HG03095 (cell line): Measurements from ENCODE around the gene RFWD3.

Experiments used
- ATAC-seq: cut with Tn5 transposase; IDR thresholded peaks from one replicate; pipeline ENCODE4 v1.9.1; 2021; ENCODE audit warnings: moderate library complexity; ENCODE audit not compliant: unreplicated experiment

RFWD3 gene

DNA sequence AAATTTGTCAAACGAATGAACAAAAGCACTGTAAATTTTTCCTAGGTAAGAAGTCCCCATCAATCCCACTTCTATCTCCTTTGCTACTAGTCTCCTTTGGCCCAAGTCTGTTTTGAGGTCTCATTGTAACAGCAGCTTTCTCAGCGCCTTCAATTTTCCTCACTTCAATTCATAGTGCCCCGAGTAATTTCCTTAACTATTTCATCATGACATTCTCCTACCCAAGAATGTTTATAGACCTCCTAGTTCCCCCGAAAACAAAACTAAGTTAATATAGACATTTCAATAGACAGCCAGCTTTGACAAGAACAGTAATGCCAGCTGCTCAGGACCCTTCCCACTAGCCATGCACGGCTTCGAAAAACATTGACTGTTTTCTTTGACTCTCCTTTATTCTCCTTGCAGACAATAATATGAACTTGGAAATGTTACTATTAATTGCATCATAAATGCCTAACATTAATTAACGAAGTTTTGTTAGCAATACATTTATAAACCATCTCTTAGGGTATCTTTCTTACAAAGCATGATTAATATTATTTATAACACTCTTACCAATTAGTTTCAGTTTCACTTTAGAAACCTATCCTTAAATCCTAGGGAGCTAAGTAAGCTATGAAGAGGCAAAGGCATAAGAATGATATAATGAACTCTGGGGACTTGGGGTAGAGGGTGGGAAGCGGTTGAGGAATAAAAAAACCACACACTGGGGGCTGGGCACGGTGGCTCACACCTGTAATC is 82.6 kb downstream of the RFWD3 start:
- no peak for ATAC-seq

DNA sequence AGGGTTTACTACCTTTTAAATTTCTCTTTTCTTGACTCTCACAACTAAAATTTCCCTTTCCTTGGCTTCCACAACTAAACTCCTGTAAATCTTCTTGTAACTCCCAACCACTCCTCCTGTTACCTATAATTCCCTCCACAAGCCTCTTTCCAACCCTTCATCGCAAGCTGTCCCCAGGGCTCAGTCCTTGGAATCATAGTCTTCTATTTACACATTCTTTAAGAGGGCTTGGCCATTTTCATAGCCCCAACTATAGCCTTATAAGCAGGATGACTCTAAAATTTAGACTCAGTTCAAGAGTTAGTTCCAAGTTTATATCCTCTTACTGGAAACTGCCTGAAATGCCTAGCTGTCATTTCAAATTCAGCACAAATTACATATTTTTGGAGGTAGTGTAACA is 83.7 kb downstream of the RFWD3 start:
- no peak for ATAC-seq

DNA sequence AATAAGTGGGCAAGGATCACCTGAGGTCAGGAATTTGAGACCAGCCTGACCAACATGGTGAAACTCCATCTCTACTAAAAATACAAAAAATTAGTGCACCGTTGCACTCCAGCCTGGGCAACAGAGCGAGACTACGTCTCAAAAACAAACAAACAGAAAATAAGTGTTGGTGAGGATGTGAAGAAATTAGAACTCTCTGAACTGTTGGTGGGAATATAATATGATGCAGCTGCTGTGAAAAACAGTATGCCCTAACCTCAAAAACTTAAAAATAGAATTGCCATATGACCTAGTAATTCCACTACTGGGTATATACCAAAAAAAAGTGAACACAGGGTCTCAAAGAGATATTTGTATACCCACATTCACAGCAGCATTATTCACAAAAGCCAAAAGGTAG is 85.8 kb downstream of the RFWD3 start:
- ATAC-seq = no peak

DNA sequence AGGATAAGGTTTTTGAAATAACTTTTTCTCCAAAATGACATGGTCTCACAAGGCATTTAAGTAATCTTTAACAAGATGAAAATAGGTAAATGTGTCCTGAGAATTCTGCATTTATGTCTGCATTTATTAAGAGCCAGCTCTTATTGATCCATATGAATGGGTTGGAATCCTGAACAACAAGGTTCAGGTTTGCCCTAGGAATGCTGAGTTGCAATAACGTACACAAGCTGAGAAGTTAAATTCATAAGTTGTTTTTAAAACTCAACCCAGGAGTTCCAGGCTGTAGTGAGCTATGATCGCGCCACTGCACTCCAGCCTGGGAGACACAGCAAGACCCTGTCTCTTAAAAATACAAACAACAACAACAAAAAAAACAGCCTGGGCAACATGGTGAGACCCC is 87.8 kb downstream of the RFWD3 start:
- no peak for ATAC-seq

DNA sequence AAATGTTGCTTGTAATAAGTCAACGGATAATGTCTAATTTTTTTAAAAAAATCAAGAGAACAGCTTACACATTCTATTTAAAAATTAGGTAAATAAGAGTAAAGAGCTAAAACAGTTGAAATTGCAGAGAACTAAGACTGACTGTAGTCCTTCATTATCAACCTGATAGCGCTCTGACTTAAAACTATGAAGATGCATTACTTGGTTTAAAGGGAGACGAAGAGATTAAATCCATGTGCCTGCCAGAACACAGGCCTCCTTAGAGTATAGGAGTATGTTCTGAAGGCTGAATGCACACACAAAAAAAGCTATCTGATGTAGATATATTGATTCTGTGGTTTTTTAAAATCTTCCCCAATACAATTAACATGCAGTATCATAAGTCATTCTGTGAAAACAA is 88.2 kb downstream of the RFWD3 start:
- ATAC-seq = no peak

DNA sequence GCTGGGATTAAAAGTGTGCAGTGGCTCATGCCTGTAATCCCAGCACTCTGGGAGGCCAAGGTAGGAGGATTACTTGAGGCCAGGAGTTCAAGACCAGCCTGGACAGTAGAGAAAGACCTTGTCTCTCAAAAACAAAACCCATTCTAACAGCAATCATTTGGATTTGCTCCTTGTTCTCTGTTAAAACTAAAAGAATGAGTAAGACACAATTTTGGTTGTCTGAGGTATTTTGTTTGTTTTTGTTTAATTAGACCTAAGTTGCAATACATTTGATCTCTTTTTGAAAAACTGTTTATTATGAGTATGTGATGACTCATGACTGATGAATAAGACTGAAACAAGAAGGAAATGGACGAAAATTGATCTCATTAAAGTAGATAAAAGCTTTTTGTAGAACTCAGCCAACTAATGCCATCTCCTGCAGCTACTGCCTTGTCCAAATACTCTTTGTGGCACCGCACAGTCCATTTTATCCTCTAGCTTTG is 88.8 kb downstream of the RFWD3 start:
- no peak for ATAC-seq

DNA sequence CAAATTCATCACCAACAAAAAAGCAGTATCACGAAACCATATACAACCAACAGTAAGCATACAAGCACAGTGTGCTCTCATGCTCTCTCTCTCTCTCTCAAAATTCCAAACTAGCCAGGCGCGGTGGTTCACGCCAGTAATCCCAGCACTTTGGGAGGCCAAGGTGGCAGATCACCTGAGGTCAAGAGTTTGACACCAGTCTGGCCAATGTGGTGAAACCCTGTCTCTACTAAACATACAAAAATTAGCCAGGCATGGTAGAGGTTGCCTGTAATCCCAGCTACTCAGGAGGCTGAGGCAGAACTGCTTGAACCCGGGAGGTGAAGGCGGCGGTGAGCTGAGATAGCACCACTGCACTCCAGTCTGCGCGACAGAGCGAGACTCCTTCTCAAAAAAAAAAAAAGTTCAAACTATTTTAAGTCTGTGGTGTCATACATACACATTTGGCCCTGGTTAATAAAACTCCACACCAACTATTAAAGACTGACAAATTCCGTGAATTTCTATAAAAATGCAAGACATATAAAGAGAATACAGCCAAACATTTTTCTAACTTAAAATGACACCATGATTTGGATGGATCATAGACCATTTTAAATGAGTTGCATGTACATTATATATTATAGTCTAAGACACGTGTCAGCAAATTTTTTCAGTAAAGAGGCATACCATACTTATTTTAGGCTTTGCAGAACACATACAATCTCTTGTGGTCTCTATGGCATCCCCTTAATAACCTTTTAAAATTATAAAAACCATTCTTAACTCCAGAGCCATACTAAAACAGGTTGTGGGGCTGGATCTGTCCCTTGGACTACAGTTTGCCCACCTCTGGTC is 90.7 kb downstream of the RFWD3 start:
- ATAC-seq = no peak

DNA sequence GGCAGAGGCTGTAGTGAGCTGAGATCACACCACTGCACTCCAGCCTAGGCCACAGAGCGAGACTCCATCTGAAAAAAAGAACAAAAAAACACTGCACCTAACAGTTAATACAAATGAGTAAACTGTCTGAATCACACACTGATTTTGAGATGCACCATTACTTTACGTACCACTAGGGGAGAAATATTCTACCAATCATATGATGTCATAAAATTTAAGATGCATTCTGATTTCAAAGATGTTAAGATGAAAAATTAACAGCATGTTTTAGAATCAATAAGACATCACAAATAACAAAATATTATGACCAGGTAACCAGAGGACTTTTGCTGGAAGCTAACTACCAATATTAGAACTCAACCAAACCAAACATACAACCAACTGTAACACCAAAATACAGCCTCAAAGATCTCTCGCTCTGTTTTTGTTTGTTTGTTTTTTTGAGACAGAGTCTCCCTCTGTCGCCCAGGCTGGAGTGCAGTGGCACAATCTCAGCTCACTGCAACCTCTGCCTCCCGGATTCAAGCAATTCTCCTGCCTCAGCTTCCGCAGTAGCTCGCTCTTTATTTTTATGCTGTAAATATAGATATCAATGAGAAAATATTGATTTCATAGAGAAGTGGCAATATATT is 91.4 kb downstream of the RFWD3 start:
- no peak for ATAC-seq

DNA sequence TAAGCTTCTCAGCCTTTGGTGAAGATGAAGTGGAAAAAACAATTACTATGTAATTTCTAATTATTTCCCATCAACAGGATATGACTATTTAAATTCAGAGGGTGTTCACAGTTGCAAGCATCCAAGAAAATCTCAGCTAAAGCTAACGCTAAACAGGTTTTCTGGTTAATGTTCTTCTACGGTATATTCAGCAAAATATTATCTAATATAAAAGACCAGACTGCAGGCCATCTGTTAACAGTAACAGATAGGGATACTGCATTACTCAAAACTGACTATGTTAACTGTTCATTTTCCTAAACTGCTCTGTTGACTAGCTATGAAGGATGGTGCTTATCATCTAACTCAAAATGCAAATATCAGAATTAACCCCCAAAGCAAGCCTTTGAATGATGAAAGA is 92.5 kb downstream of the RFWD3 start:
- no peak for ATAC-seq

DNA sequence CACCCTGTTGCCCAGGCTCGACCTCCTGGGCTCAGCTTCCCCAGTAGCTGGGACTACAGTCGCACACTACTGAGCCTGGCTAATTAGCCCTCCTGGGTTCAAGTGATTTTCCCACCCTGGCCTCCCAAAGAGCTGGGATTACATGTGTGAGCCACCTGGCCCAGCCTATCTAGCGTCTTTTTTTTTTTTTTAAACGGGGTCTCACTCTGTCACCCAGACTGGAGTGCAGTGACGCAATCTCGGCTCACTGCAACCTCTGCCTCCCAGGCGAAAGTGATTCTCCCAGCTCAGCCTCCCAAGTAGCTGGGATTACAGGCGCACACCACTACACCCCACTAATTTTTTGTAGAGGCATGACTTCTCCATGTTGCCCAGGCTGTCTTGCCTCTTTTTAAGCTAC is 93.1 kb downstream of the RFWD3 start:
- no peak for ATAC-seq
